DMS79 (cell line): Measurements from ENCODE around the gene NRARP.

Source experiments
- DNase-seq: peaks from one replicate; lab custom pipeline; 2025; lab: John Stamatoyannopoulos, UW

The NRARP gene

DNA sequence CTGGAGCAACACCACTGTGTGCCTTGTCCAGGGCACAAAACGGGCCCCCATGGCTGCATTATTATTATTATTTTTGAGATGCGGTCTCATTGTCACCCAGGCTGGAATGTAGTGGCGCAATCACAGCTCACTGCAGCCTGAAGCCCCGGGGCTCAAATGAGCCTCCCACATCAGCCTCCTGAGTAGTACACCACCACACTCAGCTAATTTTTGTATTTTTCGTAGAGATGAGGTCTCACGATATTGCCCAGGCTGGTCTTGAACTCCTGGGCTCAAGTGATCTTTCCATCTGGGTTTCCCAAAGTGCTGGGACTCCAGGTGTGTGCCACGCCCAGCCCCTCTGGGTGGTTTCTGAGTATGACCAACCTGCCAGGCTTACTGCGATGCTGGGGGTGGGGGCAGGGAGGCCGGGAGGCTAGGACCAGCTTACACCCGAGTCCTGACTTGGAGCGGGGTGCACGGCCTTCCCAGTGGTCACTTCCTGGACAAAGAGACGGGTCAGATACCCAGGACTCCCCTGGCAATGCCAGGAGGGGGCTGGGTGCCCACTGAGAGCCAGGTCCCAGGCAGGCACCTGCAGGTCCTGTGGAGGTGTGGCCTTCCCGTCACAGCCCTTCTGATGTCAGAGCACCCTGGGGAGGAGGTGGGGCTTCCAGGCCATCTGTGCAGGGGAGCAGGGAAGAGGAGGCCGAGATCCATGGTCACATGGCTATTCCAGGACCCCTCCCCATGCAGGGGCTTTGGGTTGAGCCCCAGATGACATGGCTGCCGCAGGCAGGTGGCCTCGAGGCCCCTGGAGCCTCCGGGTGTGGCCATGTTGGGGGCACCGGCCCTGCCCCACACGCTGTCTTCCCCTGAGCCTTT, 8.3 kb upstream of the NRARP start:
- no peak for DNase-seq

DNA sequence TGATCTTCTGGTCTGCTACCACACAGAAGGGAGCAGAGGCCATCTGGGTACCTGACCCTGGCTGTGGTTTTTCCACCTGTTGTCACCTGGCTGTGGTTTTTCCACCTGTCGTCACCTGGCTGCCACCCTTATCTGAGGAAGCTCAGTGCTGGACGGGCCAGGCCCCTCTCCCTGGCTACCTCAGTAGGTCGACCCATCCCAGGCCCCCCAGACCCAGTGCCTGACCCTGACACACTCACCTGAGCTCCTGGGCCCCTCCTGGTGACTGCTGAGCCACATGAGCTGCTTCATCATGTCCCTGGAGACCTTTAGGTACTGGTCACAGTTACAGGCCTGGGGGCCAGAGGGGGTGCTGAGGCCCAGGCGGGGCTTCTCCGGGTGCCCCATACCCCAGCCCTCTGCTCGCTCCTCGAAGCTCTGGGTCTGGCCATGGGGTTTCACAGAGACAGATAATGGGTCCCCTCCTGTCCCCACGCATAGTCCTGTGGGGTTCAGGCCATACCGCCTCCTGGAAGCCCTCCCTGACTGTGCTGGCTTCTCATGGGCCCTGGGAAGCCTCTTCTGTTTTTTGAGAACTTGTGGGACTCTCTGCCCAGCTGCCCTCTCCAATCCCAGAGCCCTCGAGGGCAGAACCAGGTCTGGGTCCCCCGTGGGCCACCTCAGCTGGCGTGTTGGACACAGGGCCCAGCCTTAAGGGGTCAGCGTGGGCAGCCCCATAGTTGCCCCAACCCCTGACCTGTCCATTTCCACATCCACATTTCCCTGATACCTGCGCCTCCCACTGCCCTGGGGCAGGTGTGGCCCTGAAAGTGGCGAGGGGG, 7.5 kb upstream of the NRARP start:
- no peak for DNase-seq

DNA sequence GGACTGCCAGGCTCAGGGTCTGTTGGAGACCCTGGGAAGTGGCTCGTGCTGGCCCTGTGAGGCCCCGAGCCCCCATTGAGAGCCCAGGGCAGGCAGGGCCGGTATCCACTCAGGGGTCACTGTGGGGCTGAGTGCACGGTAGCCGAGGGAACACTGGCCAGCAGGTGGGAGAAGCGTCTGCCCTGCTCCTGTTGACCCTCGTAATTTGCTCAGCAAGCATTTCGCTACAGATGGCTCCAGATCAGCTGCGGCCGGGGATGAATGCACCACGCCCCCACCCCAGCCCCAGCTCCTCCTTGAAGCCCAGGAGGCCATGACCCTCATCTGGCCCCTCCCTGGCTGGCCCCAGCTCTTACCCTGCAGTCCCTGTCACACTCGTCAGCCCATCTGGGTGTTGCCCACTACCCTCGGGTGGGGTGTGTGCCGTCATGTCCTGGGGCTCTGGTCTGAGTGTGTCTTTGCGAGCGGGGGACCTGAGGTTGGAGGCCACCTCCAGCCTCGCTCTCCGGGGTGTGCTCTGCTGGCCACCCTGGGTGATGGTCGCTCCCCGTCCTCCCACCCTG, 6.1 kb upstream of the NRARP start:
- DNase-seq = no peak

DNA sequence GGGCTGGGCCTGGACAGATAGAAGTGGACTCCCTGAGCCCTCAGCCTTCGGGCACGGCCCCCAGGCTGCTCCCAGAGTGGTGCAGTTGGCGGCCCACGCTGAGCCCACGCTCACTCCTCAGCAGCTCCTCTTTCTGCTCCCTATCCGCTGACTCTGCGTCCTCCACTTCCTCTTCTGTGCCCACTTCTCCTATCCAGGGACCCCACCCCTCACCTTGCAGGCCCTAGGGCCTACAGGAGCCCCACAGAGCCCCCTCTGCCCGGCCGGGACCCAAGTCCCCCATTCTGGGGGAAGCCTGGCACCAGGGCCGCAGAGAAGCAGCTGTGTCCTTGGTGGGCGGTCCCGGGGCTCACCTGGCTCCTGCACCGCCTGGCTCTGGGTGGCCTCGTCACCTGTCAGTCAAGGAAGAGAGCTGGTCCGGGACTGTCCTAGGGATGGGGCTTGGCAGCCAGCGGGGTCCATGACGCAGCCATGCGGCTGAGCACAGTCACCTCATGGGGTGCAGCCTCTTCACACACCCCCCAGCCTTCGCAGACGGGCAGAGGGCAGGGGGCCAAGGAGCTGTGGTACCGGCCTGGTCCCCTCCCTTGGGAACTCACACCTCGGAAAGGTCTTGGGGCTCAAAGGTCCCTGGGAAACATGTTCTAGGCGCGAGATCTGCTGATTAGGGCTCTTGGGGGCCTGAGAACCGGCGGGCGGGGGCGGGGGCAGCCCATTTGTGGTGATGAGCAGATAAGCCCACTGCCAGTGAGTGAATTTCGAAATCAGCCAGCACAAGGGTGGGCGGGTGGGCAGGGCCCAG, 5.4 kb upstream of the NRARP start:
- no peak for DNase-seq

DNA sequence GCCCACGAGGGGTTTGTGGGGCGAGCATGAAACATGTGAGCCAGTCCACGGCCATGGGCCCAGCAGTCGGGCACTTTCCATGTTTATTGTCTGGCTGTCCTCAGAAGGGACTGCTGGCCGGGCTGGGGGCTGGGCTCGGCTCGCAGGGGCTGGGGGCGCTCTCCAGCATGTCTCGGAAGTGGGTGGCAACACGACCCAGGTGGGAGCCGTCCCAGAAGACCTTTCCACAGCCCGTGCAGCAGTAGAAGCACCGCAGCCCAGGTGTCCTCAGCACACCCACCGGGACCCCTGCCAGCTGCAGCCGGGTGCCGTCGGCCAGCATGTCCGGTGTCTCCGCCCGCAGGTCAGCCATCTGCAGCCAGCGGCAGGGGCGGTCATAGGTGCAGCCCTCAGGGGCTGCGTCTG, 4.8 kb upstream of the NRARP start:
- DNase-seq = no peak

DNA sequence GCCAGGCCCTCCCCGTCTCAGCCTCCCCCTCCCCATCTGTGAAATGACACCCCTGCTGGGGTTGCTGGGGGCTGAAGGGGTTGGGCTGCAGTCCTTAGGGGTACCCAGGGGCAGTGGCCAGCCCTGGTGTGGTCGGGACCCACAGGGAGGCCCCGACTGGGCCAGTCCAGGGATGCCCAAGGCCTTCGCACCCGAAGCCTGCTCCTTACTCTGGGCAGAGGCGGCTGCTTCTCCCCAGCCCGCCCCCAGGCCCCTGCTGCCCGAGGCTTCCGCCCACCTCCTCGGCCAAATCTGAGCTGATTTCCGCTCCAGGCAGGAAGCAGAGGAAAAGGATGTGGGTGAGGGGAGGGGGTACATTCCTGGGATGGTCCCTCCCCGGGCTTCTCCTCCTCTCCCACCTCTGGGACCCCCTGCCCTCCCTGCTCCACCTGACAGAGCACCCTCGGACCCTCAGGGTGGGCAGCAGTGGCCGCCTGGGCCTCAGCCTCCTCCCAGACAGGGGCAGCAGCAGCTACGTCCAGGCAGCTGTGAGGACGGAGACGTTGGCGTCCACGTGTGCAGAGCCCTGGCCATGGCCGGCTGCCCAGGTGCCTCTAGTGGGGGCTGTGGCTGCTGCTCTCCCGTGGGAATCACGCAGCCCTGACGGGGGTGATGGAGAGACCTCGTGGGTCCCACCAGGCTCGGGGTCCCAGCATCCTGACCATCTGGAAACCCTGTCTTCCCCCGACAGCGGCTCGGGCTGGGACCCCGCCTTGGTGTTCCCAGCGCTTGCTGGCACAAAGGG, 4.2 kb upstream of the NRARP start:
- no peak for DNase-seq

DNA sequence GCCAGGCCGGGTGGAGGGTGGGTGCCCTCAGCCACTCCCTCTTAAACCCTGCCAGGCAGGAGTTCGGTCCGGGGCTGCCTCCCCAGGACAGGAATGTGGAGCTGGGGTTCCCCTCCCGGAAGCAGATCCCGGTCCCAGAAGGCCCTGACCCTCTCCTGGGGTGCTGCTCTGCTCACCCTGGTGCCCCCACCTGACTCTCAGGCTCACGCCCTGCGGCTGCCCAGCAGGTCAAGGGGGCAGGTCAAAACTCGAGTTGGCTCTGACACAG, 3.7 kb upstream of the NRARP start:
- DNase-seq = no peak

DNA sequence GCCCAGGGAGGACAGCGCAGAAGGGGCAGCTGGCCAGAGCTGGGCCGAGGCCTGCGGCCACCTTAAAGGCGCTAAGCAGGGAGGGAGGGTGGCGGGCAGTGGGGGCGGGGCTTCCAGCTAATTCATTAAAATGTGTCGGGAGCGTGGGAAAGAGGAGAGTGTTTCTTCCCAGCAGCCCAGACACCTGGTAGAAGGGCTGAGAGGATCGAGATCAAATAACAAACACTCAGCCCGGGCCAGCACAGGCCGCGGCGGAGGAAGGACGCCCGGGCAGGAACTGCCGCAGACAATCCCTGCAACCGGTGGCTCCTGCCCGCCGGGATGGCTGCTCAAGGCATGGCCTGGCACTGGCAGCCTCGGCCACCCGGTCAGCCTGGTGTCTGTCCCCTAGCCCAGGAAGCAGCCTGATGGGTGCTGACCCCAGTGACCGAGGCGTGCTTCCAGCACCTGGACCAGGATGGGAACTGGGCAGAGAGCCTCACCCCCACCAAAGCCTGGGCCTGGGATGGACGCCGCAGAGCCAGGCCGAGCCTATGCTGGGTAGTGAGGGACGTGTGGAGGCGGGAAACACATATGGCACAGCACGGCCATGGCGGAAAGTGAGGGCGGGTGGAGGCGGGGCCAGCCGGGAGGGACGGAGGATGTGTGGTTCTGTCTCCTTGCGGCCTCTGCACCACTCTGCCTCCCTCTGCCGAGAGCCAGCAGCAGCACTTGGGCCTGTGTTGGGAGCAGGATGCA, 3.2 kb upstream of the NRARP start:
- DNase-seq = peak; percentile 36

DNA sequence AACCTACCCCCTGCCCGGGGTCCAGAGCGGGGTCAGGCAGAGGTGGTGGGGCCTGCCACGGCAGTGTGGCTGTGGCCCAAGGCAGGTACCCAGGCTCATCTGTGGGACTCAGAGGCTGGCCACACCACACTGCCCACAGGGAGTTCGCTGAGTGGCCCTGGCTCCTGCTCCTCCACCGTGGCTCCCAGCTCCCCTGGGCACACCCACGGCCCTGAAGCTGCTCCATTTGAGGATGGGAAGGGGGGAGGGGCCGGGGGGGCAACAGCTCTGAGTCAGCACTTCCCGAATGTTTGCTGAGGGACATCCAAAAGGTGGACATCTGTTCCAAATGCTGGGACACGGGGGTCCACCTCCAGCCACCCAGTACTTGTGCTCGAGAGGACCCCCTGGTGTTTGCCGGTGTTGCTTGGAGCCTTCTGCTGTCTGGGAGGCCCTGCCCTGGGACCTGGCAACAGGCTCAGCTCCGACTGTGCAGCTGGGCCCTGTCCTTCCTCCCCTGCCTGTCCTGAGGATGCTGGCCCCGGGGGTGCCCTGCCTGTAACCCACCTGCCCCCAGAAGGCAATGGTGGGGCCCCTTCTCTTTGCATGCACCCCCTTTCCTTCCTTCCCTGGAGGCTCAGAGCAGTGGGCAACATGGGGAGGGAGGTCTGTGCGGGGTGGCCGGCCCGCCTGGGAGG, 2.5 kb upstream of the NRARP start:
- DNase-seq = no peak

DNA sequence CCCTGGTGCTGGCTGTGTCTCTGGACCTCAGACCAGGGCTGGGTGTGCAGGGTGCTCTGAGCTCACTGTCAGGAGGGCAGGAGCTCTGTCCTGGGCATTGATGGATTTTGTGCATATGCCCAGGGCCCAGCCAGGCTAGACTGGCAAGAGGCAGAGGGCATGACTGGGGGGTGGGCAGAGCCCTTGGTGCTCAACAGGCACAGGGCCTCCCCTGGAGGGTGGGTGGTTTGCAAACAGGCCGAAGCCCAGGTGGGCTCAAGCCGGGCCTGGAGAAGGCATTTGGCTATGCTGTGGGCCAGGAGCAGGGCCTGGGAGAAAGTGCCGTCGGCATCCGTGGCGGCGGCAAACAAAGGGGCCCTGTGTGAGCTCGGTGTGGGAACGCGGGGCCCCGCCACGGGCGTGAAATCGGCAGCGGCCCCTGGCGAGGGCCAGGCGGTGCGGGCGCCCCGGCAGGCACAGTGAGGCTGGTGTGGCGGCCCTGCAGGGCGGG, 1.9 kb upstream of the NRARP start:
- no peak for DNase-seq

DNA sequence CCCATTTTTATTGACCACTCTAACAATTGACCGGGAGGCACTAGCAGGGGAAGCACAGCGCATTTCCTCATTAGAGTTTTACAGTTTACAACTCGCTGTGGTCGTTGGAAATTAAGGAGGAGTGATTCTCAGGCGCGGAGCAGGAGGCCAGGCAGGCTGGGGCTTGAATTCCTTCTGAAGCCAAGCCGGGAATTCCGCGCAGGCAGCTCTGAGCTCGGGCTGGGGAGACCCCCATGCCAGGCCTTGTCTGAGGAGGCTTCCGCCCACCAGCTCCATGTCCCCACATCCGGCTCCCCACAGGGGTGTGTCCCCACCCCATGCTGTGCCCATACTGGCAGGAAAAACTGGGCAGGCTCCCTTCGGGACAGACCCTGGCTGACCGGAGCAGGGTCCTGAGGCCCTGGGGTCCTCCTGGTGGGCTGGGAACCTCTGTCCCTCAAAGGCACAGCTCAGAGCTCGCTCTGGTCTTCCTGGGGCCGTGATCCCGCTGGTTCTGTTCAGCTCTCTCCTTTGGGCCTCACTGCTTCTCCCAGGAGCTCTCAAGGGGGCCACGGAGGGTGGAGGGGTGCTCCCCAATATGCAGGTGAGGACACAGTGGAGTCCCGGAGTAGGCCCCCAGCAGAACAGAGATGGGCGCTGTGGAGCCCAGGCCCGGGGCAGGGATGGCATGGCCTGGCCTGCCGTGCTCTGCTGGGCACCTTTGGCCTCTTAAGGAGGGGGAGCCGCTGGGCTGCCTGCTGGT, 1.3 kb upstream of the NRARP start:
- no peak for DNase-seq

DNA sequence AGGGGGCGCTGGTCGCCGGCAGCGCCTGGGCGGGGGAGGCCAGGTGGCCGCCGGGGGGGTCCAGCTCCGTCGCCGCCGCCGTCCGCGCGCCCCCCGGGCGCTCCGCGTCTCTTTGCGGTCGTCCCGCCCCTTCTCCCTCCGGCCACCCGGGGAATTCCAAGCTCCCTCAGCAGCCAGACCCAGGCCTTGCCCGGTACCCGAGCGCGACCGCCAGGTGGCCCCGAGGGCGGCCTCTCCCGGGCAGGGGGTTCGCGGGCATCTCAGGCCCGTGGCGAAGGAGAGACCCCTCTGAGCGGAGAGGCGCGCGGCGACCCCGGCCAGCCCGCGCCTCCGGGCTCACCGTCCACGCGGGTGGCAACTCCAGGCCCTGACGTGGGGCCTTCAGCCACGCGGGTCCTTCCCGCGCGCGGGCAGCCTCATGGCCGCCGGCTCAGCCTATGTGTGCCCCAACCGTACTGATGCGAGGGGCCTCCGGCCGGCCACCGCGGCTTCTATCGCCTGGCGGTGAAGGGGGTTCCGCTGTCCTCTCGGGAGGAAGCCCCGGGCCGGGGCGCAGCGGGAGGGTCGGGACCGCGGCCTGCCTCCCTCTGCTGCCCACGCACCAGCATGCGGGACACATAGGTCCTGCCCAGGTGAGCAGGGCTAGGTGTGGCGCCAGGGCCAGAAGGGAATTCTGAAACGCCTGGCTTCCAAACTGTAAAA, 529 bp upstream of the NRARP start:
- peak; percentile 53 for DNase-seq

DNA sequence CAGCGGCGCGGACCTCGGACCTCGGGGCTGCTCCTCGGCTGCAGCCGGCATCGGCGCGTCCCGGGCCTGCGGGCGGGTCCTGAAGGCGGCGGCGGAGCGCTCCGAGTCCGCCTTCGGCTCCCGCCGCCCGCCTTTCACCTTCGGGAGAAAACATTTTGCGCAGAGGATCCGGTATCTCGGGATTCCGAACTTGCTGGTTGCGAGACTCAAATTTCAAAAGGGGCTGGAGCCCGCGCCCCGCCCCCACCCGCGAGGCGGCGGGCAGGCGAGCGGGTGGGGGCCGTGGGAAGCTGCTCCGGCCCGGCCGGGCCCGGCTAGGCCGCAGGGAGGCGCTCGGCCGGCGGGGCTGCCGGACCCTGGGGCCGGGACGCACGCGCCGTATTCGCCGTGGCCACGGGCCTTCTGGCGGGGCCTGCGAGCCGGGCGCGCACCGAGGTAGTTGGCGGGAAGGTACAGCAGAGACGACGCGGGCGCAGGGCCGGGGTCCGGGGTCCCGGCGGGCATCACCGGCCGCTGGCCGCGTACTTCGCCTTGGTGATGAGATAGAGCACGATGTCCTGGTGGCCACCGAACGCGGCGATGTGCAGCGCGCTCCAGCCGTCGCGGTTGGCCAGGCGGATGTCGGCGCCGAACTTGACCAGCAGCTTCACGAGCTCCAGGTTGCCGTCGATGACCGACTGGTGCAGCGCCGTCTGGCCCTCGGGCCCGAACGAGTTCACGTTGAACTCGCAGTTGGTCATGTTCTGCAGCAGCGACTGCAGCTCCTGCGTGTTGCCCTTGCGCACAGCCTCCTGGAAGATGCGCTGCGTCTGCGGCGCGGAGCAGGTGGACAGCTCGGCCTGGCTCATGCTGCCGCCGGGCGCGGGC, 757 bp downstream of the NRARP start:
- no peak for DNase-seq

DNA sequence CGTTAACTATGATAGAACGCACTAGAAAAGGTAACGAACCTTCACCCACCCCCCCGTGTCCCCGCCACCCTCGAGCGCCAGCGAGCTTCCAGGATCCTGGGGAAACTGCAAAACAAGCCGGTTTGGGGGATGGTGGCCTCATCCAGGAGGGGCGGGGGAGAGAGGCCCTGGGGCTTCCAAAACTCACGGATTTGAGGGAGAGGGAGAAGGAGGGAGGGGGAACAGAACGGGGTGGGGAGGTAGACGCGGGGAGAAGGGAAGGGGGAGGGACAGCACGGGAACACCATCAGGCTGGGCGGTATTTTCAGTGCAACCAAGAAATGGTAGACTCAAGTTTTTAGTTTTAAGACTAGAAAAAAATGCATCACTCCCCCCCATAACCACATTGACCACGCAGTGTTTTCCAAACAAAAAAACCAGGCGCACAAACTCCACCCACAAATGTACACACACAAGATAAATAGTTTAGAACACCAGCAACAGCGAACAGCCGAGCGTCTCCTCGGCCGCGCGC, 1.4 kb downstream of the NRARP start:
- no peak for DNase-seq

DNA sequence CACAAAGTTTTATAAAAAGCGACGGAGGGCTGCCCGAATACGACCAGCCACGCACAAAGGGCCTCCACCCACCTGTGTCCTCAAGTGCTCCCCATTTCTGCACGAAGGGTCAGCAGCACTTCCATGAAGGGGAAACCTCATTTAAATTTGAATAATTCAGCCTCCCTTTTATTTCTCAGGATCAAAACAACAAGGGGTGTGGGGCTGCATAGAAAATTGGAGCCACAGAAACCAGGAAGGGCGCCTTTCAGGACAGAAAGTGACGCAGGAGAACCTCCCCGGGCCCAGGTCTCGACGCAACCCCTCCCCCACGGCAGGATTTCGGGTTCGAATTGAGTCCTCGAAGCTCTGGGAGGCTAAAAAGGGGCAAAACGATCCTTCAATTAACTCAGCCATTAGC, 2.1 kb downstream of the NRARP start:
- no peak for DNase-seq

DNA sequence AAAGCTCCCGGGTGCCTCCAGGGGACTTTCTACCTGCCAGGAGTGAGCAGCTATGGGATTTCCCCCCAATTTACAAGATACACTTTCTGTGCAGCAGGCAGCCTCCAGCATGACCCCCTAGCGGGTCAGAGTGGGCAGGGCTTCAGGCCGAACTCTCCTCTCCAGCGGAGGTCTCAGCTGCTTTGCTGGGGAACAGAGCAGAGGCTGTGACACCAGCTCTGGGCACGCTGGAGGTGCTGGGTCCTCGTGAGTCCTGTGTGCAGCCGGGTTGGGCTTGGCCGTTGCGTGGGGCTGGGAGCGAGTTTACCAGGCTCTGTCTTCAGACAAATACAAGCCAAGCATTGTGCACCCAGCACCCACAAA, 2.9 kb downstream of the NRARP start:
- no peak for DNase-seq

DNA sequence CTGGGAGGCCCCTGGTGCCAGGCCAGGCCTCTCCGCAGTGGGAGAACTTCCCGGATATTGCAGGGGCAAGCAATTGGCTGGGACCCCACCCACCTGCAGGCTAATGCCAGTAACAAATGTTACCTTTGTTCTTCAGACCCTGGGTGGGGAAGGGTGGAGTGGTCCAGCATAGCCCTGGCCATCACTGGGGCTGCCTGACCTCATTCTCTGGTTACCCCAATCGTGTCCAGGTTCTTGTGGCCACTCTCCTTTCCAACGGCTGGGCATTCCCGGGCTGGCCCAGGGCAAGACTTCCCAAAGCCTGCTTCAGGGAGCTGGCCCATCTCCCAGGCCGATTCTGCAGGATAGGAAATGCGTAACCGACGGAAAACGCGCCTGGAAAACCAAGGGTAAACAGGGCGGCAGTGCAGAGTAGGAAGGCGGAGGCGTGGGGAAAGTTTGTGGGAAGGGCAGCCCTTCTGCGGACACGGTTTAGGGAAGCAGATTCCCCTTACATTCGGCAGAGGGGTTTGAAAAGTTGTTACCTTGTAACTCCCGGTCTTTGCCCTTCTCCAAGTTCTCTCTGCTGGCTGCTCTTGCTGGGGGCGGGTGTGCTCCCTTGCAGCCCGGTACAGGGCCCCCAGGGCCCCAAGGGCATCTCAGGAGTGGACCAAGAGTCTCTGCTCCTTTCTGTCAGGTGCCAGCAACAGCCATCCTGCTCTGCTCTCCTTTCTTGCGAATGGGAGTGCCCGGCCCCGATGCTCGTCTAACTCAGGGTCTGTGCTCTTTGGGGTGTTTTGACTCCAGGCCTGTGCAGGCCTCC, 3.5 kb downstream of the NRARP start:
- no peak for DNase-seq
